Stimulated activated CD4-positive, alpha-beta T cell treated with anti-CD3 and anti-CD28 coated beads, TNF-alpha, amount 100 ng/mL, for 48 hours (primary cell): Measurements from ENCODE around the gene TAGAP.
"Not testable (repeated sequence)": the region's sequence is repeated elsewhere in the genome, so short reads cannot be mapped to it uniquely, and the experiment has no call there.

Experiments used
- DNase-seq, 3 donors: peaks; one replicate each; pipeline ENCODE4 v3.0.0-alpha.2; 2020; ENCODE audit warnings: low read depth in 3 of 3

TAGAP gene

GRCh38 chr6:159012201-159012600, 32.6 kb downstream of the TAGAP start:
- DNase-seq: no peak

DNA sequence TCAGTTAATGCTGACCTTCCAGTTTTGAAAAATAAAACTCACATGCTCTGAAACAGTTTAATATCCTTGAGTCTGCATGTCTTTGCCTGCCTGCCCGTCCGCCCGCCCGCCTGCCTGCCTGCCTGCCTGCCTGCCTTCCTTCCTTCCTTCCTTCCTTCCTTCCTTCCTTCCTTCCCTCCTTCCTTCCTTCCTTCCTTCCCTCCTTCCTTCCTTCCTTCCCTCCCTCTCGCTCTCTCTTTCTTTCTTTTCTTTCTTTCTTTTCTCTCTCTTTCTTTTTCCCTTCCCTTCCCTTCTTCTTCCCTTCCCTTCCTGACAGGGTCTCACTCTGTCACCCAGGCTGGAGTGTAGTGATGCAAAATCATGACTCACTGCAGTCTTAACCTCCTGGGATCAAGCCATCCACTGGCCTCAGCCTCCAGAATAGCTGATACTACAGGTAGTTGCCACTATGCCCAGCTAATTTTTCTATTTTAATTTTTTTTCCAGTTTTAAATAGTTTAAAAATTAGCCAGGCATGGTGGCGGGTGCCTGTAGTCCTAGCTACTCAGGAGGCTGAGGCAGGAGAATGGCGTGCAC, 34.7 kb downstream of the TAGAP start:
- DNase-seq: not testable (repeated sequence)

DNA sequence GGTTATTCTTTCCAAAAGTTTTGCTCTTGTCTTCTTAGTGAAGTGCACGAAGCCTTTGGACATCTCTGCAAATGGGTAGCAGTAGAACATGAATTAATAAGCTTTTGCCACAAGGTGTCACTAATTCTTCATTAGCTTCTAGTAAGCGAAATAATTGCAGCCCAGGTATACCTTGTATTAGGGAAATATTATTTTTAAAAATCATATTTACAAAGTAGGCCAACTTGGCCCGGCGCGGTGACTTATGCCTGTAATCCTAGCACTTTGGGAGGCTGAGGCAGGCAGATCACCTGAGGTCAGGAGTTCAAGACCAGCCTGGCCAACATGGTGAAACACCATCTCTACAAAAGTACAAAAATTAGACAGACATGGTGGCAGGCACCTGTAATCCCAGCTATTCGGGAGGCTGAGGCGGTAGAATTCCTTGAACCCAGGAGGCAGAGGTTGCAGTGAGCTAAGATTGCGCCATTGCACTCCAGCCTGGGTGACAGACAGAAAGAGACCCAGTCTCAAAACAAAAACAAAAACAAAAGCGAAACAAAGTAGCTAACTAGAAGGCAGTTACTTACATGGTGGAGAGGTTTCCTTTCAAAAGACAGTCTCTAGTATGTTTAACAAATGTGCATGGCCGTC, 36.0 kb downstream of the TAGAP start:
- DNase-seq: no peak

GRCh38 chr6:159007510-159007909, 37.3 kb downstream of the TAGAP start:
- no peak for DNase-seq

DNA sequence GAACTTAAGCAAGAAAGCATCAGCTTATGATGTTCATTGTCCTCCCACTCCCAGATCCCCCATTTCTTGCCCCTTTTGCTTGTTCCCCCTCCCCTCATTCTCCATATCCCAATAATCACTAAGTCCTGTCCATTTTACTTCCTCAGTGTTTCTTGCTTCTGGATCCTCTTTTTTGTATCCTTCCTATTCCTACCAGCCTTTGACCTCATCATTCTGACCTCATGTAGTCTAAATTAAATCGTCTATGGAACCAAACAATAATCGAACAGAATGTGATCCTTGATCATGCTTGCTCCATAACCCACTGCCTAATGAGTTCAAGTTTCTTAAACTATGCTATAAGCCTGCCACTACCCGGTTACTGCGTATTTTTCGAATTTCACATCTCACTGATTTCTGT, 39.4 kb downstream of the TAGAP start:
- no peak for DNase-seq

GRCh38 chr6:159004592-159004991, 40.2 kb downstream of the TAGAP start:
- no peak for DNase-seq

GRCh38 chr6:159002432-159003155, 42.2 kb downstream of the TAGAP start:
- no peak for DNase-seq

DNA sequence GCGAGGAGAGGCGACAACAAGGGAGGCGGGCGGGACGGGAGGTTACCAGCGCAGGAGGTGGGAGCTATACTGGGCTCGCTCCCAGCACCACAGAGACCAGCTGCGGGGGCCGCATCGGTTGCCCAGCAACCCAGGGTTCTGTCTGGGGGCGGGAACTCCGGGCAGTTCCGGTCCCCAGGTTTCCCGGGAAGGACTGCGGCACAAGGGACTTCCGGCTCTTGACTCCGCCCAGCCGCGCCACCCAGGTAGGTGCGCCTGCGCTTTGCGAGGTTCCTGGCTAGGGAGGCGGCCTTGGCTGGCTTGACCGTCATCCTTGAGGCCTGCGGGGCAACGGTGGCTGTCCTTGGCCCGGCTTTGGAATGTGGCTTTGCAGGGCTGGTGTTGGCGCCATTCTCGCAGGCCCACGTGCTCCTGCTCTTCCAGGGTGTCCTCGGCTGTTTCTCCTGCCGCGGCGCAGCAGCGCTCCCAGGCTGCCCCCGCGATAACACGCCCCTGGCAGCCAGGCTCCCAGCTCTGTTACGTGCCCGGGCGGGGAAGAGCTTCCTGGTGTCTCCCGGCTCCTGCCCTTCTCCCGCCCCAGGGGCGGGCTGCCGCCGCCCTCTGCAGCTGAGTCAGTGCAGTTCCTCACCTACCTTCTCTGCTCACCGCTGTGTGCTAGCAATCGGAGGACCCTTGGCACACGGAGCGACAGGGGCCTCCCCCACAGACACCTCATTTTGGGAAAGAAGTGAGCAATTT, 45.0 kb downstream of the TAGAP start, which contains the start of gene RSPH3:
Gene RSPH3 (minus strand): TSS at position 537 of the 738 bp plus-strand sequence. CDS start 652 bp downstream, outside the sequence.
- peak; percentile 87 to 94 (median 93) for DNase-seq

GRCh38 chr6:158999154-158999665, 45.6 kb downstream of the TAGAP start:
- DNase-seq: no peak

GRCh38 chr6:158996856-158997255, 47.9 kb downstream of the TAGAP start:
- DNase-seq: no peak

GRCh38 chr6:158993639-158994038, 51.2 kb downstream of the TAGAP start:
- DNase-seq: no peak

DNA sequence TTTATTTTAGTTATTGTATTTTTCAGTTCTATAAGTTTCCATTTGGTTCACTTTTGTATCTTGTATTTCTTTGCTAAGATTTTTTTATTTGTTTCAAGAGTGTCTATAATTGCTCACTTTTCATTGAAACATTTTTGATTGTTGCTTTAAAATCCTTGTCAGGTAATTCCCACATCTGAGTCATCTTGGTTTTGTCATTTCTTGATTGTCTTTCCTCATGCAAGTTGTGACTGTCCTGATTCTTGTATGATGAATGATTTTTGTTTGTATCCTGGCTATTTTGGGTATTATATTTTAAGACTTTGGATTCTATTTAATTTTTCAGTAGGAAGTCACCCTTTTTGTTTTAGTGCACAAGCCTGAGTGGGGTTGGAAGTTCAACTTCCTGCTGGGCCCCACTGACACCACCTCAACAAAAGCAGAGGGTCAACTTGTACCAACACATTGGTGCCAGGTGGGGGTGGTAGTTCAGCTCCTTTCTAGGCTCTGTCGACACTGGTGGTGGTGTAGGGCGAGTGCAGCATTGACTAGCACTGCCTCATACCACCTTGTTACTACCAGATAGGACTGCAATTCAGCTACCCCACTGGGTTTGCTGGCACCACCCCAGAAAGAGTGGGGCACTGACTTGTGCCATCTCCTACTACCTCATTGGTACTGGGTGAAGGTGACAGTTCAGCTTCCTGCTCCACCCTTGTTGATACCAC, 53.6 kb downstream of the TAGAP start:
- DNase-seq: peak in 1 of 3 donors; percentile 23

GRCh38 chr6:158989711-158990110, 55.1 kb downstream of the TAGAP start:
- not testable (repeated sequence) for DNase-seq

DNA sequence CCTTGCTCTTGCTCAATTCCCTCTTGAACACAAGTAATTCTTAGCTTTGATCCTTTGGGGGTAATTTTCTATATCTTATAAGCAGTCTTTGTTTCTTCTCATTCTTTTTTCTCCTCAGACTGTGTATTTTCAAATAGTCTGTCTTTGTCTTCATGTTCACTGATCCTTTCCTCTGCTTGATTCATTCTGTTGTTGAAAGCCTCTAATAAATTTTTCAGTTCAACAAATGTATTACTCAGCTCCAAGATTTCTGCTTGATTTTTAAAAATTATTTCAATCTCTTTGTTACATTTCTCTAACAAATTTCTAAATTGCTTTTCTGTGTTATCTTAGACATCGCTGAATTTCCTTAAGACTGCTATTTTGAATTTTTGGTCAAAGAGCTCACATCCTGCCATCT, 56.3 kb downstream of the TAGAP start:
- DNase-seq: no peak

DNA sequence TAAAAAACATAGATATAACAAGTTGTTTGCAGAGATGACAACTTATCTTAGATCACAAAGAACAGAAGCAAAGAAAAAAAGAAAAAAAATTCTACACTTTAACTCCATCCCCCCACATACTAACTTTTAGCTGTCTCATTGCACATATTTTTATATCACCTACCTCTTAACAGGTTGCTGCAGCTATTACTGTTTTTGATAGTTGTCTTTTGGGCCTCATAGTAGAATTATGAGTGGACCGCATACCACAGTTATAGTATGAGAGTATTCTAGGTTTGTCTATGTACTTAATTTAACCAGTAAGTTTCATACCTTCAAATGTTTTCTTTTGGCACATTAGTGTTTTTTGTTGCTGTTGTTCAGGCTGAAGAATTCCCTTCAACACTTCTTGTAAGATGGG, 57.1 kb downstream of the TAGAP start:
- no peak for DNase-seq
